GM19035 (cell line): ENCODE results near the gene PID1.

ENCODE experiments used
- ATAC-seq: cut with Tn5 transposase; IDR thresholded peaks from one replicate; pipeline ENCODE4 v1.9.1; 2021; ENCODE audit not compliant: unreplicated experiment

The PID1 gene

GRCh38 chr2:229270551-229271410, at the start of gene PID1:
TSS of gene PID1 (minus strand) at chr2:229271287. CDS start at chr2:229271043, 244 bp downstream.
- ATAC-seq = no peak

- no peak for ATAC-seq
These were observed 48.5 kb upstream of the PID1 start for GRCh38 chr2:229319558-229319957.

GRCh38 chr2:229314117-229314516, 43.0 kb upstream of the PID1 start:
- no peak for ATAC-seq

GRCh38 chr2:229313591-229313990, 42.5 kb upstream of the PID1 start:
- no peak for ATAC-seq

GRCh38 chr2:229301237-229301636, 30.1 kb upstream of the PID1 start:
- ATAC-seq = no peak

- no peak for ATAC-seq
These were observed 29.7 kb upstream of the PID1 start for GRCh38 chr2:229300790-229301189.

- no peak for ATAC-seq
These were observed 29.3 kb upstream of the PID1 start for GRCh38 chr2:229300371-229300770.

GRCh38 chr2:229297247-229297646, 26.2 kb upstream of the PID1 start:
- ATAC-seq = no peak

- no peak for ATAC-seq
These were observed 25.4 kb upstream of the PID1 start for GRCh38 chr2:229296536-229296935.

GRCh38 chr2:229296016-229296415, 24.9 kb upstream of the PID1 start:
- no peak for ATAC-seq

GRCh38 chr2:229287823-229288222, 16.7 kb upstream of the PID1 start:
- no peak for ATAC-seq

GRCh38 chr2:229282758-229283546, 11.9 kb upstream of the PID1 start:
- ATAC-seq = no peak

- ATAC-seq = no peak
These were observed 8.4 kb upstream of the PID1 start for GRCh38 chr2:229279516-229279915.

- ATAC-seq = no peak
These were observed 4.4 kb upstream of the PID1 start for GRCh38 chr2:229275506-229275905.

- ATAC-seq = peak; percentile 56
These were observed 2.7 kb upstream of the PID1 start for GRCh38 chr2:229273723-229274338.

- ATAC-seq = no peak
These were observed 2.1 kb upstream of the PID1 start for GRCh38 chr2:229273006-229273722.

GRCh38 chr2:229269941-229270340, 1.1 kb downstream of the PID1 start:
- no peak for ATAC-seq

- ATAC-seq = no peak
These were observed 1.9 kb downstream of the PID1 start for GRCh38 chr2:229269146-229269545.

- no peak for ATAC-seq
These were observed 2.5 kb downstream of the PID1 start for GRCh38 chr2:229268626-229269025.

- ATAC-seq = no peak
These were observed 4.0 kb downstream of the PID1 start for GRCh38 chr2:229267080-229267479.

- no peak for ATAC-seq
These were observed 5.4 kb downstream of the PID1 start for GRCh38 chr2:229265727-229266126.
